Thoracic aorta (tissue), 2 donors: ENCODE results near the gene COPA. TPM values are rescaled to one million over a fixed set of nuclear protein-coding genes. Genes with fewer than 3 reads are reported as not detected.

ENCODE experiments used
- ATAC-seq: fragments of 150-250 bp; one replicate; pipeline ENCODE4 v1.8.0; 2017; ENCODE audit warnings: low read depth; ENCODE audit not compliant: insufficient number of reproducible peaks, low FRiP score
- DNase-seq: peaks from one replicate; pipeline ENCODE4 v3.0.0-alpha.2; 2020; ENCODE audit warnings: low spot score
- H3K27ac ChIP-seq, 2 donors: fragments of 200-600 bp; sonication (generic); 1 replicate in 1 of 2; 2 replicates in 1 of 2; pipeline ENCODE4 v1.5.1; 2016; ENCODE audit warnings: mild to moderate bottlenecking in 2 of 2, moderate library complexity in 2 of 2
- H3K27me3 ChIP-seq: fragments of 200-600 bp; sonication (generic); replicated peaks from 2 replicates; pipeline ENCODE4 v1.6.0; 2016; ENCODE audit warnings: mild to moderate bottlenecking; ENCODE audit not compliant: insufficient read depth
- H3K36me3 ChIP-seq: fragments of 200-600 bp; sonication (generic); one replicate; pipeline ENCODE4 v1.5.1; 2016
- H3K4me1 ChIP-seq, 2 donors: fragments of 200-600 bp; sonication (generic); 1 replicate in 1 of 2; 2 replicates in 1 of 2; pipeline versions ENCODE4 v1.5.1 to v1.6.0; 2016; ENCODE audit warnings: low read depth in 2 of 2, mild to moderate bottlenecking in 1 of 2; ENCODE audit not compliant: control insufficient read depth in 1 of 2
- H3K4me3 ChIP-seq: fragments of 200-600 bp; sonication (generic); 2 replicates; pipeline ENCODE4 v1.5.1; 2016; ENCODE audit warnings: mild to moderate bottlenecking
- H3K9me3 ChIP-seq: fragments of 200-600 bp; sonication (generic); 2 replicates; pipeline ENCODE4 v1.5.1; 2016
- CTCF ChIP-seq: fragments of 200-600 bp; sonication (generic); IDR thresholded peaks from one replicate; pipeline ENCODE4 v1.5.1; 2019; ENCODE audit warnings: antibody characterized with exemption
- total RNA-seq, 2 donors: library from RNA; depleted of rRNA; stranded (reverse); fragments of >200 nt; gene quantifications; one replicate each; pipeline versions ENCODE4 v1.1.0 to v1.2.3, GENCODE V29; 2016

The COPA gene
- total RNA-seq, 2 donors from 2014 or later = 114 to 162 TPM

- no peaks in the 10 kb centered on the region for H3K27me3 ChIP-seq
- H3K36me3 ChIP-seq = no peaks in the 10 kb centered on the region
- TF ChIP-seq CTCF = no peak
- no peaks in the 10 kb centered on the region for H3K9me3 ChIP-seq
- H3K4me3 ChIP-seq = no peak overlapping the region
- H3K4me1 ChIP-seq = peaks cover 36 to 62% of the 10 kb centered on the region in 2 donors
- DNase-seq = no peak
- ATAC-seq = no peak
- no peak overlapping the region for H3K27ac ChIP-seq
Observed at GRCh38 chr1:160256396-160257046, 86.5 kb downstream of the COPA start.

- ATAC-seq = no peak
- H3K27me3 ChIP-seq = no peaks in the 10 kb centered on the region
- H3K4me1 ChIP-seq = peaks cover 30 to 62% of the 10 kb centered on the region in 2 donors
Observed at GRCh38 chr1:160255781-160256300, 87.2 kb downstream of the COPA start.

DNA sequence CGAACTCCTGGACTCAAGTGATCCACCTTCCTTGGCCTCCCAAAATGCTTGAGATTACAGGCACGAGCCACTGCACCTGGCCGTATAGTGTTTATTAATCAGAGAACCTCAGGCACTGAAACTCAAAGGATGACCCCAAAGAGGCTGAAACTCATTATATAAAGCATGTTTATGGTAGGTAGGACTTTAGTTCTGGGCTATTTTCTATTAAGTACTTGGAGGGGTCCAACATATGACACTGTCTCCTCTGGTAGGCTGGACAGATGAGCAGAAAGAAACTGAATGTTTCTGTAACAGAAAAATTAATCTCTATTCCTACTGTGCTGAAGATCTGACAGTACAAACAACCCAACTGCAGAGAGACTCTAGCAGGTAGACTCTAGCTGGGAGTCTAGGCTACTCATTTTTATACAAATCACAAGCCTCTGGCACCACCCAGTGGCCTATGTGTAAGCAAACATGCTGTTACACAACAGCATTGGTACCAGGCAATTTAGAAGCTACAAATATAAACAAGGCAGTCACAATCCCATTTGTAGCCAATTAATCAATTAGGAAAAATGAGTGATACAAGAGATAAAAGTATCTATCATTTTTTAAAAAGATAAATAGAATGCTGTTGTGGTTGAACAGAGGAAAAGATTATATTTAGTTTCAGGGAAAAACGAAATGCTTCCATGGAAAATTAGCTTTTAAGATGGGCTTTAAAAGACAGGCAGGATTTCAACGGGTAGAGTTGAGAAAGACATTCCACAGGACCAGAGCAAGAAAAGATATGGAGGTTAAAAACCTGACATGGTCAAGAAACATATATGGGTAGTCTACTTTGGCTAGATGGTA, 91.1 kb downstream of the COPA start:
- DNase-seq (peak; percentile 21), ATAC-seq (peak; percentile 80)
- no peaks in the 10 kb centered on the region for H3K9me3 ChIP-seq
- peak overlapping the region in 1 of 2 donors; percentile 29 for H3K27ac ChIP-seq
- no peaks in the 10 kb centered on the region for H3K27me3 ChIP-seq
- peaks cover 12 to 45% of the 10 kb centered on the region in 2 donors for H3K4me1 ChIP-seq
- no peak overlapping the region for H3K4me3 ChIP-seq
- TF ChIP-seq CTCF = peak; percentile 62
- no peaks in the 10 kb centered on the region for H3K36me3 ChIP-seq

More at GRCh38 chr1:160255781-160256300, 87.2 kb downstream of the COPA start:
- Histone ChIP-seq H3K9me3 (no peaks in the 10 kb centered on the region), H3K27ac (no peak overlapping the region), H3K4me3 (no peak overlapping the region), H3K36me3 (no peaks in the 10 kb centered on the region)
- no peak for TF ChIP-seq CTCF
- no peak for DNase-seq

- H3K4me3 ChIP-seq = no peak overlapping the region
- H3K4me1 ChIP-seq = peaks cover 8 to 42% of the 10 kb centered on the region in 2 donors
- H3K36me3 ChIP-seq = no peaks in the 10 kb centered on the region
- H3K27ac ChIP-seq = peak overlapping the region in 1 of 2 donors; percentile 29
- no peaks in the 10 kb centered on the region for H3K27me3 ChIP-seq
- no peak for ATAC-seq
- DNase-seq = no peak
- no peak for TF ChIP-seq CTCF
- H3K9me3 ChIP-seq = no peaks in the 10 kb centered on the region
Observed at GRCh38 chr1:160251011-160251410, 92.0 kb downstream of the COPA start.

DNA sequence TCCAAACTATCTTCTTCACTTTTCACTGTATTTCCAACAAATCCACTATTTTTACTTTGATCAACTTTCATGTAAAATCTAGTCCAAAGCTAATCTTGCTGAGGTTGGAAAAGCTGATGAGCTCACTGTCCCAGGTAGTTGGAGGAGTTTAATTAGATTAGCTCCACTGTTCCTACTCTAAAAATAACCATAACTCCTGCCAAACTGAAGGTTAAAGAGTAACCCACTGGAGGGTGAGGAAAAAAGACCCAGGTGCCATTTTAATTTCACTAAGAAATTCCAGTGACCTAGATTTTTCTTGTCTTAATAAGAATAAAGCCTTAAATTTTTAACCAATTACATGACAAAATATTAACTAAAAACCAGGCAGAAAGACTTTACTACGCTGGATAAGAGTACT, 96.0 kb downstream of the COPA start:
- no peaks in the 10 kb centered on the region for H3K9me3 ChIP-seq
- TF ChIP-seq CTCF = no peak
- DNase-seq = no peak
- no peak overlapping the region for H3K4me3 ChIP-seq
- H3K4me1 ChIP-seq = peaks cover 21 to 62% of the 10 kb centered on the region in 2 donors
- no peak overlapping the region for H3K27ac ChIP-seq
- no peaks in the 10 kb centered on the region for H3K27me3 ChIP-seq
- no peaks in the 10 kb centered on the region for H3K36me3 ChIP-seq
- ATAC-seq = no peak
